CD14-positive monocyte (primary cell): ENCODE results near the gene GJA3. TPM values are rescaled to one million over a fixed set of nuclear protein-coding genes. Genes with fewer than 3 reads are reported as not detected.
A peak's percentile ranks its signal among the peaks of the same experiment; 100 is the strongest.
"Not testable (repeated sequence)": the region's sequence is repeated elsewhere in the genome, so short reads cannot be mapped to it uniquely, and the experiment has no call there.

Experiments used
- DNase-seq, 3 donors: peaks; one replicate each; pipeline ENCODE4 v3.0.0-alpha.2; 2011 to 2022
- H2AFZ ChIP-seq: 2 replicates; pipeline ENCODE4 v1.6.0; 2012; ENCODE audit warnings: mild to moderate bottlenecking, low read depth, low read length, inconsistent platforms; ENCODE audit not compliant: insufficient read depth, poor library complexity, severe bottlenecking
- H3K27ac ChIP-seq, 2 donors: 1 replicate in 1 of 2; 2 replicates in 1 of 2; pipeline ENCODE4 v1.5.1; 2012 to 2013; ENCODE audit warnings: low read length in 2 of 2, control low read depth in 1 of 2, inconsistent platforms in 1 of 2, low read depth in 1 of 2, mild to moderate bottlenecking in 1 of 2
- H3K27me3 ChIP-seq, 2 donors: one replicate each; pipeline versions ENCODE4 v1.6.0 to v1.6.1; 2011 to 2013; ENCODE audit warnings: low read length in 2 of 2; ENCODE audit not compliant: control insufficient read depth in 2 of 2, insufficient read depth in 2 of 2
- H3K36me3 ChIP-seq, 2 donors: replicated peaks in 1 of 2; 1 replicate in 1 of 2; 2 replicates in 1 of 2; pipeline versions ENCODE4 v1.5.1 to v1.6.1; 2012 to 2013; ENCODE audit warnings: low read length in 2 of 2, control low read depth in 1 of 2, inconsistent platforms in 1 of 2, mild to moderate bottlenecking in 1 of 2; ENCODE audit not compliant: insufficient read depth in 2 of 2, control insufficient read depth in 1 of 2
- H3K4me1 ChIP-seq, 2 donors: 1 replicate in 1 of 2; 2 replicates in 1 of 2; pipeline versions ENCODE4 v1.5.1 to v1.6.1; 2012 to 2013; ENCODE audit warnings: low read length in 2 of 2, control low read depth in 1 of 2, inconsistent platforms in 1 of 2, mild to moderate bottlenecking in 1 of 2, moderate library complexity in 1 of 2; ENCODE audit not compliant: insufficient read depth in 2 of 2, control insufficient read depth in 1 of 2
- H3K4me2 ChIP-seq: replicated peaks from 2 replicates; pipeline ENCODE3; 2012; ENCODE audit warnings: low read length, moderate library complexity, mild to moderate bottlenecking; ENCODE audit not compliant: poor library complexity, severe bottlenecking; ENCODE audit errors: extremely low read depth
- H3K4me3 ChIP-seq, 3 experiments: fragments of 200-600 bp in 1 of 3; sonication (generic) in 1 of 3; replicated peaks in 1 of 3; 1 replicate in 2 of 3; 2 replicates in 1 of 3; pipeline ENCODE4 v1.5.1; 2011 to 2013; ENCODE audit warnings: low read length in 3 of 3, mild to moderate bottlenecking in 3 of 3, control low read depth in 2 of 3, low read depth in 2 of 3, inconsistent platforms in 1 of 3, moderate library complexity in 1 of 3
- H3K79me2 ChIP-seq: 2 replicates; pipeline ENCODE4 v1.6.0; 2012; ENCODE audit warnings: mild to moderate bottlenecking, control low read depth, inconsistent platforms, low read length, moderate library complexity; ENCODE audit not compliant: insufficient read depth
- H3K9ac ChIP-seq: 2 replicates; pipeline ENCODE4 v1.6.0; 2017; ENCODE audit warnings: low read length, mild to moderate bottlenecking; ENCODE audit not compliant: insufficient read depth, poor library complexity, severe bottlenecking
- H3K9me3 ChIP-seq, 2 donors: replicated peaks in 1 of 2; 1 replicate in 1 of 2; 2 replicates in 1 of 2; pipeline versions ENCODE4 v1.5.1 to v1.6.1; 2012 to 2013; ENCODE audit warnings: low read length in 2 of 2, control low read depth in 1 of 2; ENCODE audit not compliant: control insufficient read depth in 1 of 2, insufficient read depth in 1 of 2
- H4K20me1 ChIP-seq: 2 replicates; pipeline ENCODE4 v1.6.0; 2012; ENCODE audit warnings: mild to moderate bottlenecking, low read length, control low read depth, moderate library complexity; ENCODE audit not compliant: insufficient read depth
- H3K27ac Mint-ChIP-seq, 7 donors: one replicate each; pipeline ENCODE4 v1.8.0; 2020; ENCODE audit warnings: mild to moderate bottlenecking in 7 of 7, mixed read lengths in 7 of 7, moderate library complexity in 6 of 7, inconsistent platforms in 2 of 7
- H3K27me3 Mint-ChIP-seq, 3 donors: one replicate each; pipeline ENCODE4 v1.8.0; 2021 to 2022; ENCODE audit warnings: low read depth in 3 of 3, mild to moderate bottlenecking in 3 of 3, mixed read lengths in 3 of 3, moderate library complexity in 3 of 3, inconsistent platforms in 1 of 3
- H3K36me3 Mint-ChIP-seq, 2 donors: one replicate each; pipeline ENCODE4 v1.8.0; 2020; ENCODE audit warnings: mixed read lengths in 2 of 2, inconsistent platforms in 1 of 2, mild to moderate bottlenecking in 1 of 2
- H3K4me1 Mint-ChIP-seq: one replicate; pipeline ENCODE4 v1.8.0; 2020; ENCODE audit warnings: mild to moderate bottlenecking, mixed read lengths
- H3K4me3 Mint-ChIP-seq, 2 donors: one replicate each; pipeline ENCODE4 v1.8.0; 2020; ENCODE audit warnings: mild to moderate bottlenecking in 2 of 2, mixed read lengths in 2 of 2, moderate library complexity in 1 of 2
- H3K9me3 Mint-ChIP-seq, 7 donors: one replicate each; pipeline ENCODE4 v1.8.0; 2020 to 2022; ENCODE audit warnings: mixed read lengths in 7 of 7, mild to moderate bottlenecking in 6 of 7, moderate library complexity in 6 of 7, inconsistent platforms in 2 of 7
- WGBS: methylation state at CpG from one replicate; pipeline ENCODE4 v1.1.5; 2013; ENCODE audit warnings: missing lambda C conversion rate; ENCODE audit not compliant: insufficient coverage; 5-methylcytosine and 5-hydroxymethylcytosine counted together
- intact Hi-C, 2 donors: fragments of 100-400 bp; cut with micrococcal nuclease; formaldehyde crosslinking; loops; one replicate each; pipeline versions ENCODE4 v1.15.0 to v1.15.1; 2023
- polyA plus RNA-seq, 3 donors: library from polyadenylated mRNA; depleted of rRNA in 1 of 3; unstranded in 2 of 3; stranded (reverse) in 1 of 3; fragments of 300-500 nt in 2 of 3; fragments of >200 nt in 1 of 3; fragmentation: Illumina TruSeq in 2 of 3; gene quantifications; 1 replicate in 2 of 3; 2 replicates in 1 of 3; pipeline ENCODE4 v1.2.3, GENCODE V29; 2012 to 2021
- TF ChIP-seq, protein P1 (sequence below): fragments of 200-600 bp; IDR thresholded peaks from one replicate; pipeline ENCODE4 v1.8.0; 2022; ENCODE audit warnings: antibody characterized with exemption, mild to moderate bottlenecking

The GJA3 gene
- polyA plus RNA-seq, 3 donors: not detected

DNA sequence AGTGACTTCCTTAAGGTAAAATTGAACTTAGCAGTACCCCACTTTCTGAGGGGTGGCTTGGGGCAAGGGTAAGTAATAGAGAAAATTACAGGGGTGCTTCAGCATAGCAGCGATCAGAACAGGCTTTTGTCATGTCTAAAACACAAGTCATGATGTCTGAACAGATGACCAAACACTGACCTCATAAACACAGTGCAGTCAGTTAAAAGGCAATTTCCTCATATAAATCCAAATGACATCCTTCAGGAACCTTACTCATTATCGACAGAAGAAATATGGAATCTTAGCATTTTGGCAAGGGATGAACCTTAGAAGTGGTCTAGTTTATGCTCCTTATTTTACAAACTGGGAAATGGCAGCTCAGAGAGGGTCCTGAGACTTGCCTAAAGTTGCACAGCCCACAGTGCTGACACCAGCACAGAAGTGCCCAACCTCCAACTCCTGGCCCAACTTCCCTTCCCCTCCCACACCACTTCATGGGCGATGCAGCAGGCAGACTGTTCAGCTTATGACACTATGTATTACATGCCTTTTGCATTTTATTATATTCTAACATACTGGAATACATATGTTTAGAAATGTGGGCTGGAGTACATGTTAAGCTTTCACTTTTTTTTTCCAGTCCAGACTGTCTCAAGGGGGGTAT lies 3.6 kb downstream of the GJA3 start:
- Histone ChIP-seq H3K4me1 (peaks cover 13 to 23% of the 10 kb centered on the region in 2 donors), H3K4me3 (no peak overlapping the region), H3K9me3 (peaks cover 0 to 6% of the 10 kb centered on the region in 2 donors), H3K27me3 (peaks cover 64 to 80% of the 10 kb centered on the region in 2 donors), H2AFZ (no peak overlapping the region), H3K79me2 (no peaks in the 10 kb centered on the region), H3K36me3 (no peaks in the 10 kb centered on the region), H3K27ac (no peak overlapping the region), H4K20me1 (no peaks in the 10 kb centered on the region), H3K4me2 (no peak overlapping the region), H3K9ac (no peak overlapping the region)
- intact Hi-C loops: no loop called here
- no CpG with 5 or more reads among the region's 3 CpGs for WGBS
- H3K27me3 Mint-ChIP-seq: peaks cover 53 to 73% (median 67%) of the 10 kb centered on the region in 3 donors
- no peak for DNase-seq
- H3K36me3 Mint-ChIP-seq: peaks cover 0 to 7% of the 10 kb centered on the region in 2 donors
- peaks cover 20% of the 10 kb centered on the region for H3K4me1 Mint-ChIP-seq
- peak overlapping the region in 1 of 2 donors; percentile 70 for H3K4me3 Mint-ChIP-seq
- H3K9me3 Mint-ChIP-seq: peaks cover 0 to 10% (median 3%) of the 10 kb centered on the region in 7 donors
- no peak overlapping the region for H3K27ac Mint-ChIP-seq
- TF ChIP-seq, protein P1, sequence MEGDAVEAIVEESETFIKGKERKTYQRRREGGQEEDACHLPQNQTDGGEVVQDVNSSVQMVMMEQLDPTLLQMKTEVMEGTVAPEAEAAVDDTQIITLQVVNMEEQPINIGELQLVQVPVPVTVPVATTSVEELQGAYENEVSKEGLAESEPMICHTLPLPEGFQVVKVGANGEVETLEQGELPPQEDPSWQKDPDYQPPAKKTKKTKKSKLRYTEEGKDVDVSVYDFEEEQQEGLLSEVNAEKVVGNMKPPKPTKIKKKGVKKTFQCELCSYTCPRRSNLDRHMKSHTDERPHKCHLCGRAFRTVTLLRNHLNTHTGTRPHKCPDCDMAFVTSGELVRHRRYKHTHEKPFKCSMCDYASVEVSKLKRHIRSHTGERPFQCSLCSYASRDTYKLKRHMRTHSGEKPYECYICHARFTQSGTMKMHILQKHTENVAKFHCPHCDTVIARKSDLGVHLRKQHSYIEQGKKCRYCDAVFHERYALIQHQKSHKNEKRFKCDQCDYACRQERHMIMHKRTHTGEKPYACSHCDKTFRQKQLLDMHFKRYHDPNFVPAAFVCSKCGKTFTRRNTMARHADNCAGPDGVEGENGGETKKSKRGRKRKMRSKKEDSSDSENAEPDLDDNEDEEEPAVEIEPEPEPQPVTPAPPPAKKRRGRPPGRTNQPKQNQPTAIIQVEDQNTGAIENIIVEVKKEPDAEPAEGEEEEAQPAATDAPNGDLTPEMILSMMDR: no peak

DNA sequence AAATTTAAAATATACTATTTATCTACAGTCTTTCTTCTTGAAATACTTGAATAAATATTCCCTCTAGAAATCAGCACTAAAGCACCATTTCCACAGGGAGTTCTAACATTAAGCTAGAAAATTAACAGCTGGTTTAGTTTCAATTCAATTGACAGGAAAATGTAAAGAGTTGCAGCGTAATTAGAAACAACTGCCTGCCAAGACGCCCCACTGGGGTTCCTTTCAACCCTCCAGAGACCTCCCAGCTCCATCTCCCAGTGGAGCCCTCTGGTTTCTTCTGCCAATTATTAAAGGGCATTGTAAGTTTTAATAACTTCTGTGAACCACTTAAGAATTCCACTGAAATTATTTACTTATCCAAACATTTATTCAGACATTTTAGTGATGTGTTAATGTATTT lies 4.2 kb downstream of the GJA3 start:
- Histone ChIP-seq H3K4me2 (no peak overlapping the region), H3K9ac (no peak overlapping the region), H3K36me3 (no peaks in the 10 kb centered on the region), H3K27ac (no peak overlapping the region), H2AFZ (no peak overlapping the region), H3K4me3 (no peak overlapping the region), H4K20me1 (no peaks in the 10 kb centered on the region), H3K79me2 (no peaks in the 10 kb centered on the region), H3K27me3 (peaks cover 58 to 75% of the 10 kb centered on the region in 2 donors), H3K4me1 (peaks cover 10 to 20% of the 10 kb centered on the region in 2 donors), H3K9me3 (peaks cover 0 to 6% of the 10 kb centered on the region in 2 donors)
- Mint-ChIP-seq H3K4me3 (no peak overlapping the region), H3K36me3 (peaks cover 0 to 5% of the 10 kb centered on the region in 2 donors), H3K9me3 (peaks cover 0 to 9% (median 3%) of the 10 kb centered on the region in 7 donors), H3K4me1 (peaks cover 17% of the 10 kb centered on the region), H3K27ac (no peak overlapping the region), H3K27me3 (peaks cover 48 to 69% (median 64%) of the 10 kb centered on the region in 3 donors)
- DNase-seq: no peak
- intact Hi-C loops: no loop called here
- WGBS: no CpG with 5 or more reads among the region's 2 CpGs
- TF ChIP-seq, protein P1: no peak

DNA sequence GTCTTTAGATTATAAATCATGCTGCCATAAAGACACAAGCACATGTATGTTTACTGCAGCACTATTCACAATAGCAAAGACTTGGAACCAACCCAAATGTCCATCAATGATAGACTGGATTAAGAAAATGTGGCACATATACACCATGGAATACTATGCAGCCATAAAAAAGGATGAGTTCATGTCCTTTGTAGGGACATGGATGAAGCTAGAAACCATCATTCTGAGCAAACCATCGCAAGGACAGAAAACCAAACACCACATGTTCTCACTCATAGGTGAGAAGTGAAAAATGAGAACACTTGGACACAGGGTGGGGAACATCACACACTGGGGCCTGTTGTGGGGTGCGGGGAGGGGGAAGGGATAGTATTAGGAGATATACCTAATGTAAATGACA lies 7.6 kb downstream of the GJA3 start:
- H2AFZ ChIP-seq, H3K4me1 ChIP-seq, H3K9me3 ChIP-seq, H3K4me3 Mint-ChIP-seq, H3K36me3 ChIP-seq, H3K9me3 Mint-ChIP-seq, H3K4me2 ChIP-seq, H3K9ac ChIP-seq, H4K20me1 ChIP-seq, H3K4me3 ChIP-seq, DNase-seq, intact Hi-C loops, H3K27ac ChIP-seq, H3K4me1 Mint-ChIP-seq, H3K79me2 ChIP-seq, H3K36me3 Mint-ChIP-seq, H3K27ac Mint-ChIP-seq: not testable (repeated sequence)
- peaks cover 28 to 51% of the 10 kb centered on the region in 2 donors for H3K27me3 ChIP-seq
- peaks cover 34 to 51% (median 47%) of the 10 kb centered on the region in 3 donors for H3K27me3 Mint-ChIP-seq
- WGBS: no CpG with 5 or more reads among the region's 2 CpGs
